Kidney epithelial cell (primary cell): Measurements from ENCODE around the gene SYT3. TPM values are rescaled to one million over a fixed set of nuclear protein-coding genes. Genes with fewer than 3 reads are reported as not detected.

Experiments used
- DNase-seq: peaks from one replicate; pipeline ENCODE4 v3.0.0-alpha.2; 2010; ENCODE audit warnings: low read depth
- H3K27me3 ChIP-seq: 2 replicates; pipeline ENCODE4 v1.6.0; 2011; ENCODE audit warnings: low read length; ENCODE audit not compliant: control insufficient read depth, insufficient read depth
- H3K36me3 ChIP-seq: 2 replicates; pipeline ENCODE4 v1.5.1; 2011; ENCODE audit warnings: low read length; ENCODE audit not compliant: control insufficient read depth, insufficient read depth
- H3K4me3 ChIP-seq: 2 replicates; pipeline ENCODE4 v1.5.1; 2011; ENCODE audit warnings: low read depth, mild to moderate bottlenecking, control low read depth, low read length
- total RNA-seq: library from RNA; depleted of rRNA; stranded (reverse); fragments of >200 nt; gene quantifications from 2 replicates; pipeline ENCODE4 v1.2.3, GENCODE V29; 2015
- TF ChIP-seq, protein P1 (sequence below): IDR thresholded peaks from 2 replicates; pipeline ENCODE4 v1.5.1; 2011; ENCODE audit warnings: mild to moderate bottlenecking, moderate library complexity, low read length, control low read depth, inconsistent platforms; ENCODE audit not compliant: insufficient read depth, poor library complexity, severe bottlenecking

Gene SYT3
- total RNA-seq, 1 donor from 2014 or later: 0.29 TPM

DNA sequence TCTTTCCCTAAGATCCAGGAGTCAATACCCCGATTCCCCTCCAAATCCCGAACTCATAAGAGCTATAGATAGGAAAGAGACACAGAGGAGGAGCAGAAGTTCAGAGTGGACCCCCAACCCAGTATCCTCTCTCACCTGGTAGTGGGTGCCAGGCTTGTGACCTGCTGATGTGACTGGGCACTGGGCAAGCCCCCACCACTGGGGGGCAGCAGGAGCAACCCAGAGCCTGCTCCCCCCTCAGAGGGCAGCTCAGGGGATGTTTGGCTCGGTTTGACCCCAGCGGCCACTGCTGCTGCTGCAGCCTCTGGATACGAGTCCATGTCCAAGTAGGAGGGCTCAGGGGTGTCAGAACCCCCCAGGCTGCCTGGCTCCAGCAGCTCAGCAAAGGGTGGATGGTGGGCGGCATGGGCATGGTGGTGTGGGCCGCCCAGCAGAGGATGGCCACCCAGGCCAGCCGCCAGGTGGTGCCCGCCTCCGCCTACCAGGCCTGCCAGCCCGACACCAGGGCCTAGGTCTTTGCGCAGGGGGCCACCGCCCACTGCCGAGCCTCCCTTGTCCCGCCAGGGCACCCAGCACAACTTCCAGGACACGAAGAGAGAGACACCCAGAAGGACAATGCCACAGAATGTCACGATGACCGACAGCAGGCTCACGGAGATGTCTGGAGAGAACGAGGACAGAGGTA is 7.4 kb downstream of the SYT3 start:
- Histone ChIP-seq H3K27me3 (peaks cover 5% of the 10 kb centered on the region), H3K4me3 (no peak overlapping the region), H3K36me3 (no peaks in the 10 kb centered on the region)
- DNase-seq: no peak
- TF ChIP-seq, protein P1, sequence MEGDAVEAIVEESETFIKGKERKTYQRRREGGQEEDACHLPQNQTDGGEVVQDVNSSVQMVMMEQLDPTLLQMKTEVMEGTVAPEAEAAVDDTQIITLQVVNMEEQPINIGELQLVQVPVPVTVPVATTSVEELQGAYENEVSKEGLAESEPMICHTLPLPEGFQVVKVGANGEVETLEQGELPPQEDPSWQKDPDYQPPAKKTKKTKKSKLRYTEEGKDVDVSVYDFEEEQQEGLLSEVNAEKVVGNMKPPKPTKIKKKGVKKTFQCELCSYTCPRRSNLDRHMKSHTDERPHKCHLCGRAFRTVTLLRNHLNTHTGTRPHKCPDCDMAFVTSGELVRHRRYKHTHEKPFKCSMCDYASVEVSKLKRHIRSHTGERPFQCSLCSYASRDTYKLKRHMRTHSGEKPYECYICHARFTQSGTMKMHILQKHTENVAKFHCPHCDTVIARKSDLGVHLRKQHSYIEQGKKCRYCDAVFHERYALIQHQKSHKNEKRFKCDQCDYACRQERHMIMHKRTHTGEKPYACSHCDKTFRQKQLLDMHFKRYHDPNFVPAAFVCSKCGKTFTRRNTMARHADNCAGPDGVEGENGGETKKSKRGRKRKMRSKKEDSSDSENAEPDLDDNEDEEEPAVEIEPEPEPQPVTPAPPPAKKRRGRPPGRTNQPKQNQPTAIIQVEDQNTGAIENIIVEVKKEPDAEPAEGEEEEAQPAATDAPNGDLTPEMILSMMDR: no peak

DNA sequence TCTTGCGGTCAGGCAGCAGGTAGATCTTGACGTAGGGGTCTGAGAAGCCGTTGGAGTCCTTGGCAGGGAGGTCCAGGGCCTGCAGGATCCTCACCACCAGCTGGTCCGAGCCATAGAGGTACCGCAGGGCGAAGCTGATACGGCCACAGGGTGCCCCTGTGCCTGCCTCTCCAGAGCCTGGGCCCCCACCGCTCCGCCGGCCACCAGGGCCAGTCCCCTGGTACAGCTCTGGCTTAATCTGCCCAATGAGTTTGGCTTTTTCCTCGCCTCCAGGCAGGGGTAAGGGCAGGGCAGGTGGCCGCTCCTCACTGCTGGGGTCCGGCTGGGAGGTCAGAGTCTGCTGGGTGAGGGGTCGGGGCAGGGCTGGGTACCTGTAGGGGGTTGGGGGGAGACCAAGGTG is 9.9 kb downstream of the SYT3 start:
- Histone ChIP-seq H3K36me3 (no peaks in the 10 kb centered on the region), H3K4me3 (no peak overlapping the region), H3K27me3 (peaks cover 2% of the 10 kb centered on the region)
- no peak for DNase-seq
- TF ChIP-seq, protein P1: no peak

DNA sequence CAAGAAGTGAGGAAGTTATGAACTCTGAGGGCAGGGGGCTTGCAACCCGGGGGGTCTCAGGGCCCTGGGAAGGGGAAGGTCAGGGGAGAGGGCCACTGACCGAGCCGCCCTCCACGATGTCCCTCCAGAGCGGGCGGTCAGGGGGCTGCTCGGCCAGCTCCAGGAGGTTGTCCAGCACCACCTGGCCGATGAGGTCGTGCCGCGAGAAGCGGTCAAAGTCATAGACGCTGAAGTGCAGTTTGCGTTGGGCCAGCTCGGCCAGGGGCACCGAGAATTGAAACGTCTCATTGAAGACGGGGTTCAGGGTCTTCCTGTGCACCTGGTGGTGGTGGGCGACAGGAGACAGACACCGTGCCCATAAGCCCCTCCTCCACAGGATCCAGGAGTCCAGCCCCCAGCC is 10.5 kb downstream of the SYT3 start:
- DNase-seq: no peak
- H3K36me3 ChIP-seq: no peaks in the 10 kb centered on the region
- H3K4me3 ChIP-seq: no peak overlapping the region
- peaks cover 2% of the 10 kb centered on the region for H3K27me3 ChIP-seq
- TF ChIP-seq, protein P1: no peak

- Histone ChIP-seq H3K27me3 (peaks cover 2% of the 10 kb centered on the region), H3K4me3 (no peak overlapping the region), H3K36me3 (no peaks in the 10 kb centered on the region)
- no peak for DNase-seq
- TF ChIP-seq, protein P1: no peak
Observed at GRCh38 chr19:50628551-50628950, 11.1 kb downstream of the SYT3 start.

DNA sequence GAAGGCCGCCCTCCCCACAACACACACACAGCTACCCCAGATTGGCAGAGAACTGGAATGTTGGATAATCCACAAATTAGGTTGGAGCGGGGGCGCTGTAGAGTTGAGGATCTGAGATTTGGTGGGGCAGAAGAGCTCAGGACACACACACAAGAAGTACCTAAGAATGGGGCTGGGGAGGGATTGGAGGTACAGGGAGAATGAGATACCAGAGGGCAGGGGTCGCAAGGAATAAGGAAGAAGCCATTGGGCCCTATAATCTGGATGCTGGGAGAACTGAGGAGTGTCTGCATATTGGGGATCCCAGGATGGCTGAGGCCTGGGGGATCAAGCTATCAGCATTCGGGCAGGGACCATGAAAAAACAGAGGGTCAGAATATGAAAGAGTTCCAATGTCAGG is 11.5 kb downstream of the SYT3 start:
- no peak overlapping the region for H3K4me3 ChIP-seq
- TF ChIP-seq, protein P1: no peak
- H3K36me3 ChIP-seq: no peaks in the 10 kb centered on the region
- peaks cover 2% of the 10 kb centered on the region for H3K27me3 ChIP-seq
- DNase-seq: no peak

- TF ChIP-seq, protein P1: no peak
- no peak for DNase-seq
Observed at GRCh38 chr19:50626795-50627194, 12.9 kb downstream of the SYT3 start.

More at GRCh38 chr19:50626795-50627194, 12.9 kb downstream of the SYT3 start:
- no peaks in the 10 kb centered on the region for H3K36me3 ChIP-seq
- peaks cover 2% of the 10 kb centered on the region for H3K27me3 ChIP-seq
- H3K4me3 ChIP-seq: no peak overlapping the region
